ENCODE results near the gene YARS1. TPM values are rescaled to one million over a fixed set of nuclear protein-coding genes. Genes with fewer than 3 reads are reported as not detected.

The YARS1 gene
- total and polyA plus RNA-seq, 2 experiments from 2014 or later = 80.3 to 125 TPM

DNA sequence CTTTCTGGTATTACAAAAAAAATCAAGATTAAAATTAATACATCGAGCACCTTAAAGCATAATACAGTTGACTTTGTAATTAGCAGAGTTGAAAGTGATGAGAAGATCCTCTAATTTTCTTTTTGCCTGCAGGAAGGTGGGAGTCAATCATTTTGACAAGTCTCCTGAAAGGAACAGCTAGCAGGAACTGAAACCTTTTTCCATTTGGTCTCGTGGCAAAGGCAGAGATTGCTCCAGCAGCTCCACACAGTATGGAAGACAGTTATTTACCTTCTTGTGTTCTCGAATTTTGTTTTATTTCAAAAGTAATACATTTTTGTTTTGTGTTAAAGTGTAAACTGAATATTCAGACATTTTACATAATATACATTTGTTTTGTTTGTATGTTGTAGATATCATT is 8.0 kb upstream of the YARS1 start:
- H3K4me1 ChIP-seq (ENCODE audit: low read depth) = peaks cover 4% of the 10 kb centered on the region
- H3K27ac ChIP-seq = no peak overlapping the region
- H3K27me3 ChIP-seq = no peaks in the 10 kb centered on the region
- DNase-seq (ENCODE audit: low read depth in 1 of 2, low spot score in 1 of 2) = no peak
- peaks cover 33% of the 10 kb centered on the region for H3K36me3 ChIP-seq
- no peaks in the 10 kb centered on the region for H3K9me3 ChIP-seq (ENCODE audit: low read depth)
- TF ChIP-seq, protein P1, sequence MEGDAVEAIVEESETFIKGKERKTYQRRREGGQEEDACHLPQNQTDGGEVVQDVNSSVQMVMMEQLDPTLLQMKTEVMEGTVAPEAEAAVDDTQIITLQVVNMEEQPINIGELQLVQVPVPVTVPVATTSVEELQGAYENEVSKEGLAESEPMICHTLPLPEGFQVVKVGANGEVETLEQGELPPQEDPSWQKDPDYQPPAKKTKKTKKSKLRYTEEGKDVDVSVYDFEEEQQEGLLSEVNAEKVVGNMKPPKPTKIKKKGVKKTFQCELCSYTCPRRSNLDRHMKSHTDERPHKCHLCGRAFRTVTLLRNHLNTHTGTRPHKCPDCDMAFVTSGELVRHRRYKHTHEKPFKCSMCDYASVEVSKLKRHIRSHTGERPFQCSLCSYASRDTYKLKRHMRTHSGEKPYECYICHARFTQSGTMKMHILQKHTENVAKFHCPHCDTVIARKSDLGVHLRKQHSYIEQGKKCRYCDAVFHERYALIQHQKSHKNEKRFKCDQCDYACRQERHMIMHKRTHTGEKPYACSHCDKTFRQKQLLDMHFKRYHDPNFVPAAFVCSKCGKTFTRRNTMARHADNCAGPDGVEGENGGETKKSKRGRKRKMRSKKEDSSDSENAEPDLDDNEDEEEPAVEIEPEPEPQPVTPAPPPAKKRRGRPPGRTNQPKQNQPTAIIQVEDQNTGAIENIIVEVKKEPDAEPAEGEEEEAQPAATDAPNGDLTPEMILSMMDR (IDR thresholded peaks at IDR 0.05; ENCODE audit: low read depth, low read length) = no peak
- H3K4me3 ChIP-seq = no peak overlapping the region

DNA sequence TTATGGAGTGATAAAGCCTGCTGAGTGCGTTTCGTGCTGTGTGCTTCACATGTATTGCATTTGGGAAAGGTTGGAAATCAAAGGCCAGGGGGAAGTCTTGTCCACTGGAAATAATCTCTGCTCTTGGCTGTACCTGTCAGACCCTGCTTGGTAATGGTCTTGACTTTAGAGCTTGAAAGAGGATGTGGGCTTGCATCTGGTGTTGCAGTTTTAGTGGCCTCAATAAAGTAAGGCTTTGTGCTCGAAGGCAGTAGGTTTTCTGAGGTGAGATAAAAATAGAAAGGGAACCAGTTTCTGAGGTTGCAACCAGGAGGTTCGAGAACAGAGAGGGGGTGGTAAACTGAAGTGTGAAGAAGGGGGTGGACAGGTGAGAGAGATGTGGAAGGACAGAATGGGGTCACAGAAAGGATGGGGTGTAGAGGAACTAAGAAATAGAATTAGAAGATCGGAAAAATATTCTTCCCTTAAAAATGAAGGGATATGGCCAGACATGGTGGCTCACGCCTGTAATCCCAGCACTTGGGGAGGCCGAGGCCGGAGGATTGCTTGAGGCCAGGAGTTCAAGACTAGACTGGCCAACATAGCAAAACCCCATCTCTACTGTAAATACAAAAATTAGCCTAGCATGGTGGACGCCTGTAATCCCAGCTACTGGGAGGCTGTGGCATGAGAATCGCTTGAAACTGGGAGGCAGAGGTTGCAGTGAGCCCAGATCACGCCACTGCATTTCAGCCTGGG is 1.8 kb upstream of the YARS1 start:
- H3K9me3 ChIP-seq (ENCODE audit: low read depth) = no peaks in the 10 kb centered on the region
- H3K4me1 ChIP-seq (ENCODE audit: low read depth) = peaks cover 18% of the 10 kb centered on the region
- H3K27ac ChIP-seq = peak overlapping the region; percentile 89
- TF ChIP-seq, protein P1 (IDR thresholded peaks at IDR 0.05; ENCODE audit: low read depth, low read length) = no peak
- peak in 1 of 2 donors; percentile 17 for DNase-seq (ENCODE audit: low read depth in 1 of 2, low spot score in 1 of 2)
- peak overlapping the region; percentile 80 for H3K4me3 ChIP-seq
- no peaks in the 10 kb centered on the region for H3K36me3 ChIP-seq
- H3K27me3 ChIP-seq = no peaks in the 10 kb centered on the region

DNA sequence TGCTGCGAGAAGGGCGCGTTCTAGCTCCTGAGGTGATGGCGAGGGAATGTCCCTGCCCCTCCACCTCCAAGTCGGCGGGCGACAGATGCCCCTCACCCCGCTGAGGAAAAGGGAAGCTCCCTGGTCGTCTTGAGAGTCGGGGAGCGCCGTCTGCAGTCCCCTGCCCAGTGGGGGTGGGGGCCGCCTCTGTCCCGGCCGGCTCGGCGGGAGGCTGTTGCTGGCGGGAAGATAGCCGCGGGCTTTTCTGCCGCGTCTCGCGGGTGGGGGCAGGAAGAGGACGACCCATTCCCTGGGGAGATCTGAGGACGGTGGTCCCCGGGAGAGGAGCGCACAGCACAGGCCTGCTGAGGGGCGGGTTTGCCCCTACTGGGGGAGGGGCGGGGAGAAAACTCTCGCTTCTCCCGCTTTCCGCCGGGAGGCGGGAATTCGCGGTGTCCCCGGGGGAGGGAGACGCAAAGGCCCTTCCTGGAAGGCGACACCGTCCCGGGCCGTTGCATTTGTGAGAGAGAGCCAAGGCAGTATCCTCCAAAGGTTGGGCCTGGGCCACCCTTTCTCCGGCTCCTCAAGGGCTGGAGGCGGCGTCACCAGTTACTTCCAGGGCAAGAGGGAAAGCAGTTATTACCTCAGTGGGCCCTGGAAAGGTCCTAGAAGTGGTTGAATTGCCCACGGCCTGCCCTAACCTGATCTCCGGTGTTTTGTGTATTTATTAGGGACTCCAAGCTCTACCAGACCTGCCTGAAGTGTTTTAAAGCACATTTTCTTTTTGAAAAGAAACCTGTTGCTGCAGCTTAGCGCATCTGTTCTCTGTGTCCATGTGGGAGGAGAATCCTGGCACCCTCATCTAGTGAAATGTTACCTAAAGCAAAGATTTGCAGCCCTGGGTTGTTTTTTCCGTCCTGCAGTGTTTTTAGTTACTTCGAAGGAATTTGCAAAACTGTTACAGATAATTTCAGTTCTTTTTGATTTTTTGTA is 943 bp upstream of the YARS1 start:
- Histone ChIP-seq H3K4me1 (ENCODE audit: low read depth) (peaks cover 26% of the 10 kb centered on the region), H3K27ac (peak overlapping the region; percentile 89), H3K9me3 (ENCODE audit: low read depth) (no peaks in the 10 kb centered on the region), H3K27me3 (no peaks in the 10 kb centered on the region), H3K4me3 (peak overlapping the region; percentile 80), H3K36me3 (no peaks in the 10 kb centered on the region)
- TF ChIP-seq, protein P1 (IDR thresholded peaks at IDR 0.05; ENCODE audit: low read depth, low read length) = no peak
- peak; percentile 52 to 70 for DNase-seq (ENCODE audit: low read depth in 1 of 2, low spot score in 1 of 2)

DNA sequence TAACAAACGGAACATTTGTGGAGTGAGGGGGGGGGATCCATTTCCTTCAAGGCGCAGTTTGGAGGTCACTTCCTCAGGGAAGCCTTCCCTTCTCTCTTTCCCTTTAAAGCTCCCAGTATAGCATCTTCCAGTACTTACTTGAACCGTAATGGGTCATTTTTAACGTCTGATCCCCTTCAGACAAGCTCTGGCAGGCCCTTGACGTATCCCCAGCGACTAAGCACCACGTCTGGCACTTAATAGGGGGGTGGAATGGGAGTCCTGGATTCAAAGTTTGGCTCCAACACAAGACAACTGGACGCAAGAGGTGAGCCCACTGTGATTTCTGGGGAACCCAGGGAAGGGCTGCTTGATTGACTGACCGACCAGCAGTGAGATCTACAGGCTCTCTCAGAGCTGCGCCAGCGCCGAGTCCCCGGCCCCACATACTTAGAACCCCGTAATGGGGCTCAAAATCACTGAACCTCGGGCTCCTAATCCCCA is 441 bp downstream of the YARS1 start:
- Histone ChIP-seq H3K27me3 (no peaks in the 10 kb centered on the region), H3K9me3 (ENCODE audit: low read depth) (no peaks in the 10 kb centered on the region), H3K4me1 (ENCODE audit: low read depth) (peaks cover 37% of the 10 kb centered on the region), H3K4me3 (peak overlapping the region; percentile 80), H3K36me3 (no peaks in the 10 kb centered on the region), H3K27ac (peak overlapping the region; percentile 91)
- peak; percentile 45 to 55 for DNase-seq (ENCODE audit: low read depth in 1 of 2, low spot score in 1 of 2)
- TF ChIP-seq, protein P1 (IDR thresholded peaks at IDR 0.05; ENCODE audit: low read depth, low read length) = no peak

DNA sequence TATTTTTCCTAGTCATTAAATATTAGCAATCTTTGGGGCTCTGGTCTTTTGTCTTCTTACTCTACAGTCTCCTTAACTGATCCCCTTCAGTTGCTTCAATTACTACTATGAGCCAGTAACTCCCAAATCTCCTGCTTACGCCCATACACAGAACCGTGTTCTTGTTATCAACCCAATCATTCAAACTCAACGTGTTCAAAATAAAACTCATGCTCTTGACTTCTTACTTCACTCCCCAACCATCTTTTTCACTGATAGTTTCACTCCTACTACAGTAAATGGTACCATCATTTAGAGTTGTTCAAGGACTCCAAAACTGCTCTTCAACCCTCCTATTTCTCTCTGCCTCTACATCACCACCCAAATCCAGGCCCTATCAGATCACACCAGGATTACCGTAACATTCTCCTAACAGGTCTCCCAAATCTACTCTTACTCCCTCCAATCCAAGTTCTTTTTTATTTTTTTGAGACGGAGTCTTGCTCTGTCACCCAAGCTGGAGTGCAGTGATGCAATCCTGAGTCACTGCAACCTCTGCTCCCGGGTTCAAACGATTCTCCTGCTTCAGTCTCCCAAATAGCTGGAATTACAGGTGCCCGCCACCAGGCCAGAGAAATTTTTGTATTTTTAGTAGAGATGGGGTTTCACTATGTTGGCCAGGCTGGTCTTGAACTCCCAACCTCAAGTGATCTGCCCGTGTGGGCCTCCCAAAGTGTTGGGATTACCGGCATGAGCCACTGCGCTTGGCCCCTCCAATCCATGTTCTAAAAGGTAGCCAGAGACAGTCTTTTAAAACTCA is 3.0 kb downstream of the YARS1 start:
- Histone ChIP-seq H3K27ac (no peak overlapping the region), H3K4me3 (no peak overlapping the region), H3K9me3 (ENCODE audit: low read depth) (no peaks in the 10 kb centered on the region), H3K4me1 (ENCODE audit: low read depth) (peaks cover 56% of the 10 kb centered on the region), H3K27me3 (no peaks in the 10 kb centered on the region), H3K36me3 (peaks cover 6% of the 10 kb centered on the region)
- peak in 1 of 2 donors; percentile 52 for DNase-seq (ENCODE audit: low read depth in 1 of 2, low spot score in 1 of 2)
- TF ChIP-seq, protein P1 (IDR thresholded peaks at IDR 0.05; ENCODE audit: low read depth, low read length) = no peak

All from cardiac muscle cell (in vitro differentiated cells and primary cell).